Smooth muscle cell (in vitro differentiated cells): Measurements from ENCODE around the gene KREMEN1. TPM values are rescaled to one million over a fixed set of nuclear protein-coding genes. Genes with fewer than 3 reads are reported as not detected.

Experiments
- DNase-seq: peaks from one replicate; lab custom pipeline; 2025; ENCODE audit not compliant: unreplicated experiment; lab: John Stamatoyannopoulos, UW
- H2AFZ ChIP-seq: fragments of 200-600 bp; sonication (generic); 2 replicates; pipeline ENCODE4 v1.6.0; 2016; ENCODE audit warnings: antibody characterized with exemption, low read depth, mild to moderate bottlenecking
- H3F3A ChIP-seq: fragments of 200-600 bp; sonication (generic); 2 replicates; pipeline ENCODE4 v1.6.0; 2017; ENCODE audit warnings: antibody characterized with exemption, low read depth
- H3K27ac ChIP-seq: fragments of 200-600 bp; sonication (generic); 2 replicates; pipeline ENCODE4 v1.5.1; 2016; ENCODE audit warnings: low read depth, mild to moderate bottlenecking
- H3K27me3 ChIP-seq: fragments of 200-600 bp; sonication (generic); 2 replicates; pipeline ENCODE4 v1.6.1; 2016; ENCODE audit warnings: low read depth, mild to moderate bottlenecking
- H3K36me3 ChIP-seq: fragments of 200-600 bp; sonication (generic); 2 replicates; pipeline ENCODE4 v1.5.1; 2016; ENCODE audit warnings: low read depth
- H3K4me1 ChIP-seq: fragments of 200-600 bp; sonication (generic); 2 replicates; pipeline ENCODE4 v1.5.1; 2016; ENCODE audit warnings: low read depth
- H3K4me2 ChIP-seq: fragments of 200-600 bp; sonication (generic); 2 replicates; pipeline ENCODE4 v1.6.0; 2016; ENCODE audit warnings: mild to moderate bottlenecking
- H3K4me3 ChIP-seq: fragments of 200-600 bp; sonication (generic); 2 replicates; pipeline ENCODE4 v1.5.1; 2016; ENCODE audit warnings: mild to moderate bottlenecking
- H3K79me2 ChIP-seq: fragments of 200-600 bp; sonication (generic); 2 replicates; pipeline ENCODE4 v1.6.0; 2016; ENCODE audit warnings: low read depth, mild to moderate bottlenecking
- H3K9ac ChIP-seq: fragments of 200-600 bp; sonication (generic); 2 replicates; pipeline ENCODE4 v1.6.0; 2016; ENCODE audit warnings: low read depth
- H3K9me3 ChIP-seq: fragments of 200-600 bp; sonication (generic); replicated peaks from 2 replicates; pipeline ENCODE4 v1.5.1; 2016; ENCODE audit warnings: low read depth
- H4K20me1 ChIP-seq: fragments of 200-600 bp; sonication (generic); 2 replicates; pipeline ENCODE4 v1.6.0; 2016; ENCODE audit warnings: low read depth
- WGBS: methylation state at CpG from one replicate; pipeline ENCODE4 v1.1.7; 2016; ENCODE audit warnings: low lambda C conversion rate; 5-methylcytosine and 5-hydroxymethylcytosine counted together
- polyA plus RNA-seq: library from polyadenylated mRNA; unstranded; fragments of >200 nt; fragmentation: Nextera tagmentation; extraction: Ambion mirVana; gene quantifications from 2 replicates; pipeline ENCODE4 v1.2.1, GENCODE V29; 2016
- total RNA-seq: library from RNA; depleted of rRNA; stranded (reverse); fragments of >200 nt; gene quantifications from 2 replicates; pipeline ENCODE4 v1.2.3, GENCODE V29; 2014
- TF ChIP-seq, protein P1 (sequence below): fragments of 200-600 bp; sonication (generic); IDR thresholded peaks from 2 replicates; pipeline ENCODE4 v1.5.1; 2017; ENCODE audit warnings: borderline replicate concordance, mild to moderate bottlenecking, antibody characterized with exemption; ENCODE audit not compliant: insufficient read depth, poor library complexity, severe bottlenecking

Gene KREMEN1
- total and polyA plus RNA-seq, 2 experiments from 2014 or later = 6.0 to 6.8 TPM

DNA sequence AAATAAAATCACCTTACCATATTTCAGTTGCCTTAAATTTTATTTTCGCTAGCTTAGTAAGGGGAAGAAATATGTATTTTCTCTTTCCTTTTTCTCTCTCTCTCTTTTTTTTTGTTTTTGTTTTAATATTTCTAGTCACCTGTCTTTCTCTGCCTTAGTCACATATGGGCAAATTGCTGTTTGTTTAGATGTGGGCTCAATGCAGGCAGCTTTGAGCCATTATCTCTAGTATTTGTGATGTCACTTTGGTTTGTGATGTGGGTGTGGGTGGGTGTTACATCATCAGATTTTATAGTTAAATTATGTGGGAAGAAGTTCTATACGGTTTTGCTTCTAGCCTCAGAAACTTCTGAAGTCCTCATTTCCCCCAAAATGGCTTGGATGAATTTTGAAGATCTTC is 11.1 kb upstream of the KREMEN1 start, which contains the start of gene C22orf31:
C22orf31 (minus strand) TSS at position 59 of the 400 bp plus-strand sequence; CDS start at position 20, 39 bp downstream.
- Histone ChIP-seq H2AFZ (no peak within 1 kb of the TSS), H3K27ac (no peak within 1 kb of the TSS), H3K9me3 (no peaks in the 10 kb centered on the region), H4K20me1 (no peaks in the 10 kb centered on the region), H3F3A (no peaks in the 10 kb centered on the region), H3K9ac (no peak within 1 kb of the TSS), H3K79me2 (no peaks in the 10 kb centered on the region), H3K4me1 (no peaks in the 10 kb centered on the region), H3K4me3 (no peak within 1 kb of the TSS), H3K27me3 (no peaks in the 10 kb centered on the region), H3K36me3 (no peaks in the 10 kb centered on the region), H3K4me2 (no peak within 1 kb of the TSS)
- TF ChIP-seq, protein P1, sequence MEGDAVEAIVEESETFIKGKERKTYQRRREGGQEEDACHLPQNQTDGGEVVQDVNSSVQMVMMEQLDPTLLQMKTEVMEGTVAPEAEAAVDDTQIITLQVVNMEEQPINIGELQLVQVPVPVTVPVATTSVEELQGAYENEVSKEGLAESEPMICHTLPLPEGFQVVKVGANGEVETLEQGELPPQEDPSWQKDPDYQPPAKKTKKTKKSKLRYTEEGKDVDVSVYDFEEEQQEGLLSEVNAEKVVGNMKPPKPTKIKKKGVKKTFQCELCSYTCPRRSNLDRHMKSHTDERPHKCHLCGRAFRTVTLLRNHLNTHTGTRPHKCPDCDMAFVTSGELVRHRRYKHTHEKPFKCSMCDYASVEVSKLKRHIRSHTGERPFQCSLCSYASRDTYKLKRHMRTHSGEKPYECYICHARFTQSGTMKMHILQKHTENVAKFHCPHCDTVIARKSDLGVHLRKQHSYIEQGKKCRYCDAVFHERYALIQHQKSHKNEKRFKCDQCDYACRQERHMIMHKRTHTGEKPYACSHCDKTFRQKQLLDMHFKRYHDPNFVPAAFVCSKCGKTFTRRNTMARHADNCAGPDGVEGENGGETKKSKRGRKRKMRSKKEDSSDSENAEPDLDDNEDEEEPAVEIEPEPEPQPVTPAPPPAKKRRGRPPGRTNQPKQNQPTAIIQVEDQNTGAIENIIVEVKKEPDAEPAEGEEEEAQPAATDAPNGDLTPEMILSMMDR = no peak
- DNase-seq = no peak
- 73% methylated on average over 2 of the region's 2 CpGs for WGBS

DNA sequence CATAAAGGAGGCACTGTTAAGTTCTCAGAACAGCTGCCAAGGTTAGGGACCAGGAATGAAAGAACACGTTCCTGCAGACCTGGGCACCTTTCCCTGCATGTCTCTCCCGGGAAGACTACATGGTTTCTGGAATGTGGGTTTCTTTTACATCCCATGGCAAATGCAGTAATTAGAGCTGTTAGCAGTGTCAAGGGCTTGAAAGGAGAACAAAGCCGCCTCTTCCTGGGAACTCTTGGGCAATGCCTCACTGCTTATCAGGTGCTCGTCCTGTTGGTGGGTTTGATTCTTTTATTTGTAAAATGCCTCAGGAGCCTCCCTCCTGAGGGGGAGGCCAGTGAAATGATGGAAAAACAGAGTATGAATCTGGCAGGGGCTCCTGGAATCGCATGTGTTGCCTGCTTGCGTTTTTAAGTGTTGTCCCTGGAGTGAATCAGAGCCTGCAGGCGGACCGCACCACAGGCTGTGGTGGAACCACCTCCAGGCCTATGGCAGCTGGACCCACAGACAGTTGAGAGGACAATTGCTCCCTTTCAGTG is 10.5 kb upstream of the KREMEN1 start:
- Histone ChIP-seq H4K20me1 (no peaks in the 10 kb centered on the region), H3K27ac (no peak overlapping the region), H3K79me2 (no peaks in the 10 kb centered on the region), H2AFZ (no peak overlapping the region), H3K9me3 (no peaks in the 10 kb centered on the region), H3K4me1 (no peaks in the 10 kb centered on the region), H3F3A (no peaks in the 10 kb centered on the region), H3K36me3 (no peaks in the 10 kb centered on the region), H3K4me3 (no peak overlapping the region), H3K4me2 (no peak overlapping the region), H3K27me3 (no peaks in the 10 kb centered on the region), H3K9ac (no peak overlapping the region)
- no peak for DNase-seq
- TF ChIP-seq, protein P1 = no peak
- 47% methylated on average over 8 of the region's 8 CpGs for WGBS

DNA sequence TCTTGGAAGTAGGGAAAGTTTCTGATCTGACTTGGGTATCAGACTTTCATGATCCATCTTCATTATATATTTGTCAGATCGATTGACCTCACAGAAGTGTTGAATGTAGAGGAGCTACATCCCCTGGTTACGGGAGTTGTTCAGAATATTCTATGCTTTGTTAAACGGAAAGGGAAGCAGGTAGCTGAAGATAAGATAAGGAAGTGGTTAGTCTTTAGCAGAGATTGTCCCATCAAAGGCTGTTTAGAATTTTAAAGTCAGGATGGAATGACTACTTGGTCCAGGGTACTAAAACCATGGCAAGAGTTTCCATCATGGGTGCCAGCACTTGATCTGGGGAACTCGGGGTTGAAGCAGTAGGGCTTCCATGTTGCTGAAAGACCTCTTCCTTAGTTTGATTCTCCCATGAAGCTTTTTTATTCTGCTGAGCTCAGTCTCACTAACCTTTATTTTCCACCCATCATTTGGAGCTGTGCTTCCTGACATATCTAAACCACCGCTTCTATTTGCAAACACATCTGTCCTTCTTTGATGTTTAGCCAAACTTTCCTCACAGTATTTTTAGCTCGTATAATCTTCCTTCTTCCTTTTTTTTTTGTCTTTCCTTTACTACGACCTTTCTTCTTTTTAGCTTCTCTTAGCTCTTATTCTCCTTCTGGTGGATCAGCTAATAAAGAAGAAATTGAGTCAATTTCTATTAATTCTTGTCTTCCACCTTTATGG is 7.2 kb upstream of the KREMEN1 start:
- Histone ChIP-seq H3K79me2 (no peaks in the 10 kb centered on the region), H3K9ac (no peak overlapping the region), H3K36me3 (no peaks in the 10 kb centered on the region), H3K27me3 (peaks cover 7% of the 10 kb centered on the region), H4K20me1 (no peaks in the 10 kb centered on the region), H3K4me2 (no peak overlapping the region), H3K27ac (no peak overlapping the region), H3F3A (no peaks in the 10 kb centered on the region), H3K4me1 (no peaks in the 10 kb centered on the region), H3K9me3 (no peaks in the 10 kb centered on the region), H2AFZ (no peak overlapping the region), H3K4me3 (no peak overlapping the region)
- DNase-seq = no peak
- TF ChIP-seq, protein P1 = no peak
- 82% methylated on average over 7 of the region's 7 CpGs for WGBS
